Globus pallidus (tissue), 1 donor: Measurements from ENCODE around the gene SCP2D1.
"Not testable (repeated sequence)": the region's sequence is repeated elsewhere in the genome, so short reads cannot be mapped to it uniquely, and the experiment has no call there.

Experiments used
- DNase-seq: peaks from one replicate; pipeline ENCODE4 v3.0.0-alpha.2; 2015; ENCODE audit warnings: low spot score

Gene SCP2D1

GRCh38 chr20:18813483-18813882 lies at the start of gene SCP2D1:
Gene SCP2D1, plus strand, starts transcription at chr20:18813783. Its CDS starts 33 bp downstream, at chr20:18813816.
- DNase-seq, result no peak

GRCh38 chr20:18767676-18768075 lies 45.9 kb upstream of the SCP2D1 start:
- no peak for DNase-seq

GRCh38 chr20:18773566-18773965 lies 40.0 kb upstream of the SCP2D1 start:
- no peak for DNase-seq

GRCh38 chr20:18774207-18774606 lies 39.4 kb upstream of the SCP2D1 start:
- DNase-seq, result no peak

GRCh38 chr20:18775633-18776032 lies 38.0 kb upstream of the SCP2D1 start:
- DNase-seq, result no peak

GRCh38 chr20:18778690-18779392 lies 34.7 kb upstream of the SCP2D1 start:
- no peak for DNase-seq

- DNase-seq, result no peak
Measured at GRCh38 chr20:18780385-18781130, 33.0 kb upstream of the SCP2D1 start.

GRCh38 chr20:18781509-18781908 lies 32.1 kb upstream of the SCP2D1 start:
- no peak for DNase-seq

GRCh38 chr20:18783385-18783959 lies 30.1 kb upstream of the SCP2D1 start:
- no peak for DNase-seq

- not testable (repeated sequence) for DNase-seq
Measured at GRCh38 chr20:18787046-18787445, 26.5 kb upstream of the SCP2D1 start.

- no peak for DNase-seq
Measured at GRCh38 chr20:18788021-18788420, 25.6 kb upstream of the SCP2D1 start.

GRCh38 chr20:18790787-18791186 lies 22.8 kb upstream of the SCP2D1 start:
- no peak for DNase-seq

- peak; percentile 96 for DNase-seq
Measured at GRCh38 chr20:18793625-18794427, 19.8 kb upstream of the SCP2D1 start.

- DNase-seq, result no peak
Measured at GRCh38 chr20:18794428-18794787, 19.2 kb upstream of the SCP2D1 start.

GRCh38 chr20:18795366-18795765 lies 18.2 kb upstream of the SCP2D1 start:
- DNase-seq, result no peak

- DNase-seq, result no peak
Measured at GRCh38 chr20:18796282-18796833, 17.2 kb upstream of the SCP2D1 start.

- DNase-seq, result no peak
Measured at GRCh38 chr20:18801516-18801915, 12.1 kb upstream of the SCP2D1 start.

GRCh38 chr20:18802012-18802634 lies 11.5 kb upstream of the SCP2D1 start:
- DNase-seq, result no peak

- no peak for DNase-seq
Measured at GRCh38 chr20:18805881-18806280, 7.7 kb upstream of the SCP2D1 start.

- DNase-seq, result no peak
Measured at GRCh38 chr20:18808712-18809111, 4.9 kb upstream of the SCP2D1 start.

- DNase-seq, result no peak
Measured at GRCh38 chr20:18811186-18811585, 2.4 kb upstream of the SCP2D1 start.

- no peak for DNase-seq
Measured at GRCh38 chr20:18811904-18812303, 1.7 kb upstream of the SCP2D1 start.
